HEK293 (cell line): ENCODE data around the gene TRUB1.

Experiments
- CTCF ChIA-PET: fragments of 350-600 bp; formaldehyde crosslinking; extraction: SDS; loops from one replicate; lab custom pipeline; 2021; ENCODE audit warnings: antibody characterized with exemption; lab: Yijun Ruan, JAX
- POLR2A ChIA-PET: fragments of 300-600 bp; formaldehyde crosslinking; extraction: SDS; loops from one replicate; lab custom pipeline; 2020; ENCODE audit warnings: antibody characterized with exemption, inconsistent platforms; lab: Yijun Ruan, JAX
- H3K27ac ChIP-seq: fragments of 200-500 bp; sonication (Bioruptor generic); 2 replicates; pipeline ENCODE4 v1.5.1; 2014; ENCODE audit warnings: low read depth, low read length, control low read depth, inconsistent platforms; ENCODE audit errors: extremely low read depth
- H3K36me3 ChIP-seq, 2 experiments: fragments of 200-500 bp in 1 of 2; sonication (Bioruptor generic) in 1 of 2; 1 replicate in 1 of 2; 2 replicates in 1 of 2; pipeline ENCODE4 v1.5.1; 2014 to 2017; ENCODE audit warnings: inconsistent platforms in 2 of 2, low read length in 2 of 2; ENCODE audit not compliant: control insufficient read depth in 2 of 2, insufficient read depth in 1 of 2
- H3K4me1 ChIP-seq: fragments of 200-500 bp; sonication (Bioruptor generic); 2 replicates; pipeline ENCODE4 v1.5.1; 2014; ENCODE audit warnings: mild to moderate bottlenecking, low read length, inconsistent platforms; ENCODE audit not compliant: control insufficient read depth, insufficient read depth
- H3K4me3 ChIP-seq: 2 replicates; pipeline ENCODE4 v1.5.1; 2011; ENCODE audit warnings: low read depth, mild to moderate bottlenecking, control low read depth, low read length, moderate library complexity
- H3K9me3 ChIP-seq: fragments of 200-500 bp; sonication (Bioruptor generic); 2 replicates; pipeline ENCODE4 v1.5.1; 2014; ENCODE audit warnings: low read depth, low read length, inconsistent platforms; ENCODE audit not compliant: control insufficient read depth, insufficient read depth
- BCL11A ChIP-seq: fragments of 450-650 bp; formaldehyde crosslinking; IDR thresholded peaks from 2 replicates; pipeline ENCODE4 v1.5.1; 2016; ENCODE audit warnings: low read depth, missing biosample characterization, missing genetic modification characterization
- HIC1 ChIP-seq: fragments of 450-650 bp; formaldehyde crosslinking; IDR thresholded peaks from 2 replicates; pipeline ENCODE4 v1.5.1; 2016; ENCODE audit warnings: missing biosample characterization, missing genetic modification characterization
- KLF9 ChIP-seq: fragments of 450-650 bp; formaldehyde crosslinking; IDR thresholded peaks from 2 replicates; pipeline ENCODE4 v1.5.1; 2016; ENCODE audit warnings: missing biosample characterization, missing genetic modification characterization, low read depth
- REST ChIP-seq: fragments of 450-650 bp; formaldehyde crosslinking; IDR thresholded peaks from 2 replicates; pipeline ENCODE4 v1.5.1; 2016; ENCODE audit warnings: missing biosample characterization, missing genetic modification characterization
- SP2 ChIP-seq: fragments of 450-650 bp; formaldehyde crosslinking; IDR thresholded peaks from 2 replicates; pipeline ENCODE4 v1.5.1; 2016; ENCODE audit warnings: missing biosample characterization, missing genetic modification characterization
- TCF7L2 ChIP-seq: IDR thresholded peaks from 2 replicates; pipeline ENCODE4 v1.6.1; 2011; ENCODE audit warnings: low read depth, mild to moderate bottlenecking, inconsistent platforms, low read length, moderate library complexity, borderline replicate concordance
- ZNF138 ChIP-seq: fragments of 450-650 bp; formaldehyde crosslinking; IDR thresholded peaks from 2 replicates; pipeline ENCODE4 v1.5.1; 2016; ENCODE audit warnings: missing biosample characterization, missing genetic modification characterization, borderline replicate concordance
- ZNF175 ChIP-seq: fragments of 450-650 bp; formaldehyde crosslinking; IDR thresholded peaks from 2 replicates; pipeline ENCODE4 v1.5.1; 2016; ENCODE audit warnings: missing biosample characterization, missing genetic modification characterization
- ZNF274 ChIP-seq, 2 experiments: fragments of 200-500 bp in 1 of 2; fragments of 450-650 bp in 1 of 2; sonication (Bioruptor generic) in 1 of 2; formaldehyde crosslinking in 1 of 2; IDR thresholded peaks; 2 replicates each; pipeline versions ENCODE4 v1.5.1 to v1.6.1; 2014 to 2016; ENCODE audit warnings: borderline replicate concordance in 1 of 2, inconsistent platforms in 1 of 2, low read length in 1 of 2, missing biosample characterization in 1 of 2, missing genetic modification characterization in 1 of 2
- ZNF335 ChIP-seq: fragments of 450-650 bp; formaldehyde crosslinking; conservative IDR thresholded peaks from 2 replicates; pipeline ENCODE4 v1.5.1; 2016; ENCODE audit warnings: missing biosample characterization, missing genetic modification characterization
- ZNF341 ChIP-seq: fragments of 450-650 bp; formaldehyde crosslinking; IDR thresholded peaks from 2 replicates; pipeline ENCODE4; 2016; ENCODE audit warnings: low read depth, missing biosample characterization, missing genetic modification characterization
- ZNF423 ChIP-seq: fragments of 450-650 bp; formaldehyde crosslinking; IDR thresholded peaks from 2 replicates; pipeline ENCODE4 v1.5.1; 2016; ENCODE audit warnings: missing biosample characterization, missing genetic modification characterization
- ZNF48 ChIP-seq: fragments of 450-650 bp; formaldehyde crosslinking; IDR thresholded peaks from 2 replicates; pipeline ENCODE4 v1.5.1; 2016; ENCODE audit warnings: missing biosample characterization, missing genetic modification characterization
- ZNF561 ChIP-seq: fragments of 450-650 bp; IDR thresholded peaks from 2 replicates; pipeline ENCODE4 v1.5.1; 2018; ENCODE audit warnings: missing biosample characterization, missing genetic modification characterization, borderline replicate concordance
- ZNF626 ChIP-seq: fragments of 450-650 bp; sonication (Bioruptor Pico); formaldehyde crosslinking; IDR thresholded peaks from 2 replicates; pipeline ENCODE4 v1.5.1; 2018; ENCODE audit warnings: missing biosample characterization, missing genetic modification characterization, inconsistent platforms
- ZNF660 ChIP-seq: fragments of 450-650 bp; IDR thresholded peaks from 2 replicates; pipeline ENCODE4 v1.5.1; 2018; ENCODE audit warnings: missing biosample characterization, mild to moderate bottlenecking, missing genetic modification characterization
- ZNF76 ChIP-seq: fragments of 450-650 bp; formaldehyde crosslinking; IDR thresholded peaks from 2 replicates; pipeline ENCODE4; 2016; ENCODE audit warnings: low read depth, missing biosample characterization, missing genetic modification characterization, borderline replicate concordance
- ZXDB ChIP-seq: fragments of 450-650 bp; formaldehyde crosslinking; IDR thresholded peaks from 2 replicates; pipeline ENCODE4 v1.5.1; 2016; ENCODE audit warnings: missing biosample characterization, missing genetic modification characterization
- TF ChIP-seq, protein P1 (sequence below): fragments of 450-650 bp; formaldehyde crosslinking; IDR thresholded peaks from 2 replicates; pipeline ENCODE4 v1.5.1; 2017; ENCODE audit warnings: missing biosample characterization, missing genetic modification characterization

Gene TRUB1

DNA sequence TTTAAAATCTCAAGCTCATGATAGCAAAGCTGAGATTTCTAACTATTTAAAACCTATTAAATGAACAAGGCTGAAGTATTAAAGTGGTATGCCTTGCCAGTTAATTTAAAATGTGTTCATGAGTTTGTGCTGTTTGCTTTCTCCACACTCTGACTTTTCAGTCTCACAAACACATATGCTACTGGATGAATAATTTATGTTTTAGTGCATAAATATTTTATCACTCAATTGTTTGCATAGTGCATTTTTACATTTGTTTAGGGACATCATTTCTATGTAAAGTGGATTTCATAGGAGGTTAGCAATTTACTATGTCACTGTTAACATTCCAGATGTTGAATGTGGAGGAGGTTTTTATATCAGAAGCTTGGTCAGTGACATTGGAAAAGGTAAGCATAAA, 36.0 kb downstream of the TRUB1 start:
- TF ChIP-seq ZNF76 = no peak
- no peak for TF ChIP-seq ZNF138
- no peak for TF ChIP-seq ZNF561 (tag by site-specific recombination)
- no peak for TF ChIP-seq HIC1 (tag by site-specific recombination)
- no peak for TF ChIP-seq ZNF274 (IDR thresholded peaks at IDR 0.05; ENCODE audit: low read length)
- no peak for TF ChIP-seq ZNF274 (tag by site-specific recombination; IDR thresholded peaks at IDR 0.05; ENCODE audit: borderline replicate concordance)
- Histone ChIP-seq H3K4me1 (peaks cover 9% of the 10 kb centered on the region; the same call in 1 of the 2 replicates), H3K4me3 (no peak overlapping the region), H3K36me3 (peaks cover 0 to 4% of the 10 kb centered on the region in 2 experiments; a peak in 2 of 3 replicates), H3K27ac (no peak overlapping the region), H3K9me3 (no peaks in the 10 kb centered on the region)
- CTCF ChIA-PET = no interaction called here
- POLR2A ChIA-PET = interaction anchor here (0.6 kb wide), 1 partner anchor 1500 kb away, joined by 6 read pairs; no protein-coding TSS in a partner anchor

GRCh38 chr10:114974625-114975024, 36.6 kb downstream of the TRUB1 start:
- peaks cover 9% of the 10 kb centered on the region; the same call in 1 of the 2 replicates for H3K4me1 ChIP-seq
- ChIA-PET CTCF (no interaction called here), POLR2A (interaction anchor here (1.6 kb wide), 1 partner anchor 35 kb away, joined by 4 read pairs; no protein-coding TSS in a partner anchor)
- peaks cover 0 to 4% of the 10 kb centered on the region in 2 experiments; a peak in 2 of 3 replicates for H3K36me3 ChIP-seq
- H3K4me3 ChIP-seq = no peak overlapping the region
- TF ChIP-seq ZNF48 (tag by site-specific recombination) (no peak), ZNF335 (tag by site-specific recombination) (no peak), ZNF423 (no peak), ZXDB (tag by site-specific recombination) (no peak), SP2 (tag by site-specific recombination) (no peak), HIC1 (tag by site-specific recombination) (no peak), ZNF660 (tag by site-specific recombination) (no peak), ZNF175 (tag by site-specific recombination) (no peak), ZNF626 (tag by site-specific recombination) (no peak), ZNF341 (tag by site-specific recombination) (no peak), KLF9 (no peak), BCL11A (tag by site-specific recombination) (no peak), REST (tag by site-specific recombination) (no peak), TCF7L2 (no peak)
- TF ChIP-seq, protein P1, sequence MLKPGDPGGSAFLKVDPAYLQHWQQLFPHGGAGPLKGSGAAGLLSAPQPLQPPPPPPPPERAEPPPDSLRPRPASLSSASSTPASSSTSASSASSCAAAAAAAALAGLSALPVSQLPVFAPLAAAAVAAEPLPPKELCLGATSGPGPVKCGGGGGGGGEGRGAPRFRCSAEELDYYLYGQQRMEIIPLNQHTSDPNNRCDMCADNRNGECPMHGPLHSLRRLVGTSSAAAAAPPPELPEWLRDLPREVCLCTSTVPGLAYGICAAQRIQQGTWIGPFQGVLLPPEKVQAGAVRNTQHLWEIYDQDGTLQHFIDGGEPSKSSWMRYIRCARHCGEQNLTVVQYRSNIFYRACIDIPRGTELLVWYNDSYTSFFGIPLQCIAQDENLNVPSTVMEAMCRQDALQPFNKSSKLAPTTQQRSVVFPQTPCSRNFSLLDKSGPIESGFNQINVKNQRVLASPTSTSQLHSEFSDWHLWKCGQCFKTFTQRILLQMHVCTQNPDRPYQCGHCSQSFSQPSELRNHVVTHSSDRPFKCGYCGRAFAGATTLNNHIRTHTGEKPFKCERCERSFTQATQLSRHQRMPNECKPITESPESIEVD (tag by site-specific recombination) = no peak
- H3K27ac ChIP-seq = no peak overlapping the region
- no peaks in the 10 kb centered on the region for H3K9me3 ChIP-seq
